Activated CD8-positive, alpha-beta T cell treated with anti-CD3 and anti-CD28 coated beads for 36 hours (primary cell): ENCODE results near the gene CNOT3. TPM values are rescaled to one million over a fixed set of nuclear protein-coding genes. Genes with fewer than 3 reads are reported as not detected.
"Not testable (repeated sequence)": the region's sequence is repeated elsewhere in the genome, so short reads cannot be mapped to it uniquely, and the experiment has no call there.

Source experiments
- ATAC-seq: fragments of 200-7000 bp; cut with Tn5 transposase; one replicate; pipeline ENCODE4 v1.10.0; 2021; ENCODE audit warnings: mild to moderate bottlenecking, moderate library complexity
- CTCF ChIA-PET: fragments of 350-600 bp; sonication (Branson Sonifier 250); formaldehyde crosslinking; loops from one replicate; lab custom pipeline; 2021; ENCODE audit warnings: antibody characterized with exemption; lab: Charles Lee
- POLR2A ChIA-PET: fragments of 350-600 bp; sonication (Branson Sonifier 250); formaldehyde crosslinking; loops from one replicate; lab custom pipeline; 2021; ENCODE audit warnings: antibody characterized with exemption; lab: Charles Lee
- DNase-seq: peaks from one replicate; pipeline ENCODE4 v3.0.0-alpha.2; 2020
- H3K27ac Mint-ChIP-seq: one replicate; pipeline ENCODE4 v1.8.0; 2021; ENCODE audit warnings: mild to moderate bottlenecking, mixed read lengths
- H3K27me3 Mint-ChIP-seq: one replicate; pipeline ENCODE4 v1.8.0; 2021; ENCODE audit warnings: mixed read lengths
- H3K36me3 Mint-ChIP-seq: one replicate; pipeline ENCODE4 v1.8.0; 2021; ENCODE audit warnings: low read depth, mixed read lengths
- H3K4me1 Mint-ChIP-seq: one replicate; pipeline ENCODE4 v1.8.0; 2021; ENCODE audit warnings: low read depth, mixed read lengths
- H3K4me3 Mint-ChIP-seq: one replicate; pipeline ENCODE4 v1.8.0; 2021; ENCODE audit warnings: mild to moderate bottlenecking, moderate library complexity, mixed read lengths
- H3K9me3 Mint-ChIP-seq: one replicate; pipeline ENCODE4 v1.8.0; 2021; ENCODE audit warnings: mixed read lengths
- CTCF ChIP-seq: fragments of 200-600 bp; IDR thresholded peaks from one replicate; pipeline ENCODE4 v1.8.0; 2022; ENCODE audit warnings: antibody characterized with exemption, mild to moderate bottlenecking
- intact Hi-C: fragments of 100-400 bp; cut with micrococcal nuclease; formaldehyde crosslinking; loops from one replicate; pipeline ENCODE4 v1.10.0; 2022
- total RNA-seq, 2 experiments: library from RNA; stranded (reverse); gene quantifications; one replicate each; pipeline ENCODE4 v1.2.3, GENCODE V29; 2021

The CNOT3 gene
- total RNA-seq, 2 experiments from 2014 or later: 48.8 to 50.7 TPM

GRCh38 chr19:54179921-54180461, 42.4 kb downstream of the CNOT3 start:
- Mint-ChIP-seq H3K4me3 (no peak overlapping the region), H3K9me3 (no peaks in the 10 kb centered on the region), H3K27me3 (no peaks in the 10 kb centered on the region), H3K36me3 (peaks cover 21% of the 10 kb centered on the region), H3K4me1 (no peaks in the 10 kb centered on the region), H3K27ac (no peak overlapping the region)
- POLR2A ChIA-PET: interaction anchor here (1.6 kb wide), 1 partner anchor 27 kb away, joined by 6 read pairs; no protein-coding TSS in a partner anchor
- TF ChIP-seq CTCF: no peak
- intact Hi-C loops: no loop called here
- no peak for ATAC-seq
- CTCF ChIA-PET: interaction anchor here (0.8 kb wide), 1 partner anchor 86 kb away, joined by 3 read pairs; no protein-coding TSS in a partner anchor
- DNase-seq: no peak

- DNase-seq (no peak), ATAC-seq (no peak)
- no peak for TF ChIP-seq CTCF
- ChIA-PET CTCF (no interaction called here), POLR2A (no interaction called here)
- H3K9me3 Mint-ChIP-seq: no peaks in the 10 kb centered on the region
- no peak overlapping the region for H3K27ac Mint-ChIP-seq
- H3K27me3 Mint-ChIP-seq: no peaks in the 10 kb centered on the region
- H3K4me3 Mint-ChIP-seq: no peak overlapping the region
- peaks cover 24% of the 10 kb centered on the region for H3K36me3 Mint-ChIP-seq
- intact Hi-C loops: no loop called here
- H3K4me1 Mint-ChIP-seq: no peaks in the 10 kb centered on the region
Measured at GRCh38 chr19:54180691-54181091, 43.1 kb downstream of the CNOT3 start.

GRCh38 chr19:54181894-54182293, 44.3 kb downstream of the CNOT3 start:
- DNase-seq, H3K4me1 Mint-ChIP-seq, intact Hi-C loops, H3K27me3 Mint-ChIP-seq, H3K4me3 Mint-ChIP-seq, CTCF ChIA-PET, ATAC-seq, POLR2A ChIA-PET, H3K9me3 Mint-ChIP-seq, H3K27ac Mint-ChIP-seq: not testable (repeated sequence)
- peaks cover 28% of the 10 kb centered on the region for H3K36me3 Mint-ChIP-seq

- intact Hi-C loops: no loop called here
- POLR2A ChIA-PET: interaction anchor here (1.0 to 1.2 kb wide), 2 partner anchors 24 kb away, joined by 3 read pairs; partner anchors contain the start of gene LENG1
- no peak overlapping the region for H3K27ac Mint-ChIP-seq
- H3K4me1 Mint-ChIP-seq: peaks cover 15% of the 10 kb centered on the region
- no peaks in the 10 kb centered on the region for H3K27me3 Mint-ChIP-seq
- peaks cover 28% of the 10 kb centered on the region for H3K36me3 Mint-ChIP-seq
- H3K9me3 Mint-ChIP-seq: no peaks in the 10 kb centered on the region
- DNase-seq (no peak), ATAC-seq (no peak)
- H3K4me3 Mint-ChIP-seq: no peak overlapping the region
- no peak for TF ChIP-seq CTCF
- CTCF ChIA-PET: no interaction called here
Measured at GRCh38 chr19:54183431-54183830, 45.9 kb downstream of the CNOT3 start.

- POLR2A ChIA-PET: interaction anchor here (0.8 to 18.7 kb wide), 3 partner anchors 13 to 48 kb away, joined by 3 to 419 read pairs (median 4); partner anchors contain the start of genes RPS9 and TMC4
Measured at GRCh38 chr19:54186351-54186750, 48.8 kb downstream of the CNOT3 start.

More at GRCh38 chr19:54186351-54186750, 48.8 kb downstream of the CNOT3 start:
- Mint-ChIP-seq H3K9me3 (no peaks in the 10 kb centered on the region), H3K4me3 (no peak overlapping the region), H3K27ac (peak overlapping the region; percentile 25), H3K36me3 (peaks cover 20% of the 10 kb centered on the region), H3K4me1 (peaks cover 15% of the 10 kb centered on the region), H3K27me3 (no peaks in the 10 kb centered on the region)
- intact Hi-C loops: no loop called here
- CTCF ChIA-PET: interaction anchor here (1.1 to 4.1 kb wide), 2 partner anchors 17 to 19 kb away, joined by 3 to 22 read pairs; no protein-coding TSS in a partner anchor
- no peak for DNase-seq
- TF ChIP-seq CTCF: no peak
- ATAC-seq: no peak
